Measurements from ENCODE around the gene BUD13.

BUD13 gene

GRCh38 chr11:116712428-116712827 is 60.4 kb downstream of the BUD13 start:
- DNase-seq: no peak

GRCh38 chr11:116710762-116711161 is 62.0 kb downstream of the BUD13 start:
- DNase-seq: no peak

GRCh38 chr11:116710001-116710674 is 62.6 kb downstream of the BUD13 start:
- no peak for DNase-seq

- DNase-seq: no peak
These were observed 65.0 kb downstream of the BUD13 start for GRCh38 chr11:116707746-116708145.

GRCh38 chr11:116707161-116707629 is 65.6 kb downstream of the BUD13 start:
- peak; percentile 65 for DNase-seq

GRCh38 chr11:116703421-116703820 is 69.4 kb downstream of the BUD13 start:
- peak; percentile 72 for DNase-seq

- no peak for DNase-seq
These were observed 69.9 kb downstream of the BUD13 start for GRCh38 chr11:116702772-116703385.

GRCh38 chr11:116701876-116702275 is 70.9 kb downstream of the BUD13 start:
- DNase-seq: peak; percentile 26

GRCh38 chr11:116701297-116701801 is 71.4 kb downstream of the BUD13 start:
- no peak for DNase-seq

GRCh38 chr11:116700586-116701220 is 72.1 kb downstream of the BUD13 start:
- no peak for DNase-seq

All from NCI-H510A treated with DMSO at 0.1 percent for 48 hours (cell line).